ENCODE data around the gene PHYKPL. TPM values are rescaled to one million over a fixed set of nuclear protein-coding genes. Genes with fewer than 3 reads are reported as not detected.

Gene PHYKPL
- total RNA-seq, 1 experiment from 2014 or later, result 48.8 TPM

DNA sequence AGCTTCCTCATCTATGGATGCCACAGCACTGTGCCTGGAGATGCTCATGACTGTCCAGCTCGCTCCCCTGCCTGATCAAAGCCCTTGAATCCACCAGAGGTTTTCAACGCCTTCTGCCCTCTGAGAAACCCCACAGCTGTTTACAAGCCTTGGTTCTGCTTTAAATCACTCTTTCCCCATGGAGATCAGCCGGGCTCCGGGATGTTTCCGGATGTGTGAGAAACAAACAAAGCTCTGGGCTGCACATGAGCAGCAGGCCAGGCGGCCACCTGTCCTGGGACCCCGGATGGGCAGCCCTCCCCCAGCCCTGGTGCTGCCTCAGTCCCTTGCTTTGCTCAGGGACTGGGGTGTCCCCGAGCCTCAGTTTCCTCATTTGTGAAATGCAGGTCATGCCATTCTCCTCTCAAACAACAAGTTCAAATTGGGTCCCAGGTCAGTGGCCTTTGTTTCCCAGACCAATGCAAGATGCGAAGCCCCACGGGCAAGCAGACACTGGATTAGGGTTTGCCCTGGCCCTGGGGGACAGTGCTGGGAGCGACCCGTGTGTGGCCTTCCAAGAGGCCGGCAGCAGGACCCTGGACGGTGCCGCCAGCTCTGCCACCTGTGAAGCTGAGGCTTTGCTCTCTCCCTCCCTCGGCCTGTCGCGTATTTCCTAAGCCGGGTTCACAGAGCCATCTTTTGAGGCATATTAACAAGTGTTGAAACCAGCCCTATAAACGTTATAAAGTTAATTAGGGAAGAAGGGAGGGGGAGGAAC is 42.4 kb upstream of the PHYKPL start:
- no peak overlapping the region for H3K56ac ChIP-seq (ENCODE audit: insufficient read length, low read depth, low read length)
- Mint-ChIP-seq H3K4me3 (no peak overlapping the region), H3K36me3 (ENCODE audit: insufficient read depth in 1 of 3, low read depth in 3 of 3) (no peaks in the 10 kb centered on the region; a peak in 1 of 7 replicates), H3K27me3 (ENCODE audit: low read depth) (peaks cover 30% of the 10 kb centered on the region), H3K27ac (no peak overlapping the region), H3K4me1 (peaks cover 4% of the 10 kb centered on the region in 2 experiments), H3K9me3 (peaks cover 0 to 5% of the 10 kb centered on the region in 2 experiments; a peak in 1 of 5 replicates)
- H2AFZ ChIP-seq (ENCODE audit: low read length), result no peak overlapping the region
- TF ChIP-seq, protein P1, sequence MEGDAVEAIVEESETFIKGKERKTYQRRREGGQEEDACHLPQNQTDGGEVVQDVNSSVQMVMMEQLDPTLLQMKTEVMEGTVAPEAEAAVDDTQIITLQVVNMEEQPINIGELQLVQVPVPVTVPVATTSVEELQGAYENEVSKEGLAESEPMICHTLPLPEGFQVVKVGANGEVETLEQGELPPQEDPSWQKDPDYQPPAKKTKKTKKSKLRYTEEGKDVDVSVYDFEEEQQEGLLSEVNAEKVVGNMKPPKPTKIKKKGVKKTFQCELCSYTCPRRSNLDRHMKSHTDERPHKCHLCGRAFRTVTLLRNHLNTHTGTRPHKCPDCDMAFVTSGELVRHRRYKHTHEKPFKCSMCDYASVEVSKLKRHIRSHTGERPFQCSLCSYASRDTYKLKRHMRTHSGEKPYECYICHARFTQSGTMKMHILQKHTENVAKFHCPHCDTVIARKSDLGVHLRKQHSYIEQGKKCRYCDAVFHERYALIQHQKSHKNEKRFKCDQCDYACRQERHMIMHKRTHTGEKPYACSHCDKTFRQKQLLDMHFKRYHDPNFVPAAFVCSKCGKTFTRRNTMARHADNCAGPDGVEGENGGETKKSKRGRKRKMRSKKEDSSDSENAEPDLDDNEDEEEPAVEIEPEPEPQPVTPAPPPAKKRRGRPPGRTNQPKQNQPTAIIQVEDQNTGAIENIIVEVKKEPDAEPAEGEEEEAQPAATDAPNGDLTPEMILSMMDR (conservative IDR thresholded peaks at IDR 0.05), result no peak
- H3K18ac ChIP-seq (ENCODE audit: insufficient read length, low read depth, low read length), result no peak overlapping the region
- no peak overlapping the region for H2BK15ac ChIP-seq (ENCODE audit: low read depth, low read length)
- no peak overlapping the region for H3K23ac ChIP-seq (ENCODE audit: insufficient read length, low read depth, low read length)
- H3K9me3 ChIP-seq (ENCODE audit: control insufficient read depth, low read depth, low read length), result no peaks in the 10 kb centered on the region
- H2BK20ac ChIP-seq (ENCODE audit: low read depth, low read length, poor library complexity, severe bottlenecking), result no peak overlapping the region
- H3K4ac ChIP-seq (ENCODE audit: low read depth, low read length), result no peak overlapping the region
- H2AK5ac ChIP-seq (ENCODE audit: insufficient read length, low read length), result no peak overlapping the region
- no peaks in the 10 kb centered on the region for H3K23me2 ChIP-seq (ENCODE audit: insufficient read length, low read depth, low read length, poor library complexity, severe bottlenecking)
- H4K8ac ChIP-seq (replicated peaks; ENCODE audit: insufficient read length, low read depth, low read length), result no peak overlapping the region
- H3K14ac ChIP-seq (ENCODE audit: insufficient read depth, low read length), result no peak overlapping the region
- H2BK12ac ChIP-seq (ENCODE audit: insufficient read length, low read depth, low read length), result no peak overlapping the region
- H2BK120ac ChIP-seq (ENCODE audit: low read depth, low read length, poor library complexity, severe bottlenecking), result no peak overlapping the region
- H3K27ac ChIP-seq (ENCODE audit: insufficient read length, low read depth, low read length), result no peak overlapping the region
- no peak for DNase-seq
- no peaks in the 10 kb centered on the region for H4K20me1 ChIP-seq (ENCODE audit: control insufficient read depth, insufficient read depth, insufficient read length)
- H3K27me3 ChIP-seq (ENCODE audit: insufficient read depth, low read length), result no peaks in the 10 kb centered on the region
- H3K4me1 ChIP-seq (ENCODE audit: insufficient read depth, low read length), result no peaks in the 10 kb centered on the region
- no peak overlapping the region for H3T11ph ChIP-seq (ENCODE audit: low read length)
- H4K5ac ChIP-seq (ENCODE audit: insufficient read length, low read depth, low read length), result no peak overlapping the region
- H3K79me1 ChIP-seq (ENCODE audit: insufficient read depth, low read depth, low read length, poor library complexity, severe bottlenecking), result no peaks in the 10 kb centered on the region
- no peak overlapping the region for H2BK5ac ChIP-seq (ENCODE audit: insufficient read length, low read length)
- H3K79me2 ChIP-seq (ENCODE audit: insufficient read depth, low read length), result no peaks in the 10 kb centered on the region
- WGBS (ENCODE audit: extremely low coverage, insufficient read length, low lambda C conversion rate), result no CpG with 5 or more reads among the region's 20 CpGs
- no peak overlapping the region for H4K91ac ChIP-seq (ENCODE audit: insufficient read length, low read depth, low read length)
- no peak overlapping the region for H3K9ac ChIP-seq (ENCODE audit: extremely low read depth, insufficient read length, low read length)
- no peak overlapping the region for H3K4me2 ChIP-seq (ENCODE audit: insufficient read depth, insufficient read length, low read length)
